AG04449 (cell line): ENCODE results near the gene SHC3.

Source experiments
- CTCF ChIA-PET: fragments of 350-600 bp; formaldehyde crosslinking; extraction: SDS; loops from one replicate; lab custom pipeline; 2021; ENCODE audit warnings: antibody characterized with exemption; lab: Yijun Ruan, JAX
- POLR2A ChIA-PET: fragments of 400-600, 350-600 bp; formaldehyde crosslinking; extraction: SDS; loops from one replicate; lab custom pipeline; 2020; ENCODE audit warnings: antibody characterized with exemption, inconsistent platforms; lab: Yijun Ruan, JAX
- DNase-seq: peaks from one replicate; pipeline ENCODE4 v3.0.0-alpha.2; 2010; ENCODE audit warnings: low read depth, low spot score
- H3K4me3 ChIP-seq: 2 replicates; pipeline ENCODE4 v1.5.1; 2011; ENCODE audit warnings: low read depth, mild to moderate bottlenecking, control low read depth, low read length
- TF ChIP-seq, protein P1 (sequence below): IDR thresholded peaks from one replicate; pipeline ENCODE4 v1.5.1; 2011; ENCODE audit warnings: mild to moderate bottlenecking, moderate library complexity, low read length, control low read depth, inconsistent platforms; ENCODE audit not compliant: insufficient read depth; ENCODE audit errors: missing control alignments

SHC3 gene

DNA sequence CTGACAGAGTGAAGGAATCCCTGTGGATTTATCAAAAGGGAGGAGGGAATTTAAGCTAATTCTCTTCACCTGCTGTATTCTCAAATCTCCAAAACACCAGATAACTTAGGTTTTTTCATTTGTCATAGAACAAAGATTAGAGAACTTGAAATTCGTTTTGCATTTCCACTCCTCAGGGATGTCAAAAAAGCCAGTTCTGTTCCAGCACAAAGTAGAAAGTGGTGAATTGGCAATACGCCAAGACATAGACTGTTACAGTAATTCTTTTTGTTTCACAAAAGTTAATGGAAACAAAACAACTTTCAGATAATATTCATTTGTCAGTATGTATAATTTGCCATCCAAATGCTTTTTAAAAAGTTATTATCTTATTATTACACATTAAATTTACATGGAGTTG lies 172.4 kb downstream of the SHC3 start:
- DNase-seq: no peak
- TF ChIP-seq, protein P1, sequence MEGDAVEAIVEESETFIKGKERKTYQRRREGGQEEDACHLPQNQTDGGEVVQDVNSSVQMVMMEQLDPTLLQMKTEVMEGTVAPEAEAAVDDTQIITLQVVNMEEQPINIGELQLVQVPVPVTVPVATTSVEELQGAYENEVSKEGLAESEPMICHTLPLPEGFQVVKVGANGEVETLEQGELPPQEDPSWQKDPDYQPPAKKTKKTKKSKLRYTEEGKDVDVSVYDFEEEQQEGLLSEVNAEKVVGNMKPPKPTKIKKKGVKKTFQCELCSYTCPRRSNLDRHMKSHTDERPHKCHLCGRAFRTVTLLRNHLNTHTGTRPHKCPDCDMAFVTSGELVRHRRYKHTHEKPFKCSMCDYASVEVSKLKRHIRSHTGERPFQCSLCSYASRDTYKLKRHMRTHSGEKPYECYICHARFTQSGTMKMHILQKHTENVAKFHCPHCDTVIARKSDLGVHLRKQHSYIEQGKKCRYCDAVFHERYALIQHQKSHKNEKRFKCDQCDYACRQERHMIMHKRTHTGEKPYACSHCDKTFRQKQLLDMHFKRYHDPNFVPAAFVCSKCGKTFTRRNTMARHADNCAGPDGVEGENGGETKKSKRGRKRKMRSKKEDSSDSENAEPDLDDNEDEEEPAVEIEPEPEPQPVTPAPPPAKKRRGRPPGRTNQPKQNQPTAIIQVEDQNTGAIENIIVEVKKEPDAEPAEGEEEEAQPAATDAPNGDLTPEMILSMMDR: no peak
- CTCF ChIA-PET: interaction anchor here (6.9 kb wide), 1 partner anchor 413 kb away, joined by 103 read pairs; no protein-coding TSS in a partner anchor
- H3K4me3 ChIP-seq: no peak overlapping the region
- POLR2A ChIA-PET: no interaction called here

DNA sequence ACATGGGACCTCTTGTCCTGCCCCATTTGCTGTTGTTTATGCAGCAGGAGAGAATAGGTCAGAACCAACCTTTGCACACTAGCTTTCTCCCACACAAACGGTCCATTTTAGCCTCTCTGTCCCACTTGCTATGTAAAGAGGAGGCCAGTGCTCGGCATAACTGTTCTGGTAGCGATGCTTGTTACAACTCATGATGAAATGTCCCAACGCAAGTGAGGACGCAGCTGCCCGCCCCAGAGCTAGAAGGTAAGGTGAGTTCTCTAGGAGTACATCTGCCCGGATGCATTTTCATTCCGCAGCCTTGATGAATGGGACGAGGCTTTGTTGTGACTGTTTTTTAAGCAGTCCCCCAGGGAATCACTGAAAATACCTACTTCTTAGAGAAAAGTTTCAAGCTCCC lies 173.3 kb downstream of the SHC3 start:
- TF ChIP-seq, protein P1: no peak
- DNase-seq: no peak
- ChIA-PET CTCF (interaction anchor here (6.9 kb wide), 1 partner anchor 412 kb away, joined by 103 read pairs; no protein-coding TSS in a partner anchor), POLR2A (no interaction called here)
- H3K4me3 ChIP-seq: no peak overlapping the region

DNA sequence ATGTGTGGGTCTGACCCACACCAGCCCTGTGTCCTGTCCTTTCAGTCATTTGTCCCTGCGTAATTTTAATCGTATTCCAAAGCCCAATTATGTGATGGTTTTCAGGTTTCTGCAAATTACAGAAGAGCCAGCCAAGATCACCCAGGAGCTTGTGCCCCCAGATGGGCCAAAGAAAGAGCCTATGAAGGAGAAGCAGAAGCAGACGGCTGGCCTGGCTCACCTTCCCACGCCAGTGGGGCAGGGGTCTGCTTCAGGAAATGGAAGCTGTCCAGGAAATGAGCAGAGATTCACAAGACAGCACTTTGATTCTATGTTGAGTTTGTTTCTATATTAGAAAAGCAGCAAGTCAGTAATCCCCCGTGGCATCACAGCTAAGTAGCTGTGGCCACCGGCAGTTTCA lies 175.6 kb downstream of the SHC3 start:
- TF ChIP-seq, protein P1: no peak
- no peak for DNase-seq
- H3K4me3 ChIP-seq: no peak overlapping the region
- ChIA-PET CTCF (interaction anchor here (1.0 to 6.9 kb wide), 5 partner anchors 276 to 424 kb away, joined by 3 to 103 read pairs (median 4); no protein-coding TSS in a partner anchor), POLR2A (no interaction called here)

DNA sequence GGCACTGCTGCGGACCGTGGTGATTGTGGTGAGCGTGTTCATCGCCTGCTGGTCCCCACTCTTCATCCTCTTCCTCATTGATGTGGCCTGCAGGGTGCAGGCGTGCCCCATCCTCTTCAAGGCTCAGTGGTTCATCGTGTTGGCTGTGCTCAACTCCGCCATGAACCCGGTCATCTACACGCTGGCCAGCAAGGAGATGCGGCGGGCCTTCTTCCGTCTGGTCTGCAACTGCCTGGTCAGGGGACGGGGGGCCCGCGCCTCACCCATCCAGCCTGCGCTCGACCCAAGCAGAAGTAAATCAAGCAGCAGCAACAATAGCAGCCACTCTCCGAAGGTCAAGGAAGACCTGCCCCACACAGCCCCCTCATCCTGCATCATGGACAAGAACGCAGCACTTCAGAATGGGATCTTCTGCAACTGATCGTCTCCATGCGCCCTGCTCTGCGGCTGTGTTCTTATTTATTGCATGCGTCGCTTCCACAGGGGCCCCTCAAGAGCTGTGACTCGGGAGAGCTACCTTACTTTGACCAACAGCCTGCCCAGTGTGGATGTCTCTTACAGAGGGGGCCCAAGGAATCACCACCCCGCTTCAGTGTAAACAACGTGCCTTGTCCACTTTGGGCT lies 176.6 kb downstream of the SHC3 start:
- no peak for DNase-seq
- ChIA-PET CTCF (interaction anchor here (1.0 to 6.9 kb wide), 9 partner anchors 30 to 427 kb away, joined by 3 to 103 read pairs (median 4); no protein-coding TSS in a partner anchor), POLR2A (no interaction called here)
- TF ChIP-seq, protein P1: no peak
- H3K4me3 ChIP-seq: no peak overlapping the region

DNA sequence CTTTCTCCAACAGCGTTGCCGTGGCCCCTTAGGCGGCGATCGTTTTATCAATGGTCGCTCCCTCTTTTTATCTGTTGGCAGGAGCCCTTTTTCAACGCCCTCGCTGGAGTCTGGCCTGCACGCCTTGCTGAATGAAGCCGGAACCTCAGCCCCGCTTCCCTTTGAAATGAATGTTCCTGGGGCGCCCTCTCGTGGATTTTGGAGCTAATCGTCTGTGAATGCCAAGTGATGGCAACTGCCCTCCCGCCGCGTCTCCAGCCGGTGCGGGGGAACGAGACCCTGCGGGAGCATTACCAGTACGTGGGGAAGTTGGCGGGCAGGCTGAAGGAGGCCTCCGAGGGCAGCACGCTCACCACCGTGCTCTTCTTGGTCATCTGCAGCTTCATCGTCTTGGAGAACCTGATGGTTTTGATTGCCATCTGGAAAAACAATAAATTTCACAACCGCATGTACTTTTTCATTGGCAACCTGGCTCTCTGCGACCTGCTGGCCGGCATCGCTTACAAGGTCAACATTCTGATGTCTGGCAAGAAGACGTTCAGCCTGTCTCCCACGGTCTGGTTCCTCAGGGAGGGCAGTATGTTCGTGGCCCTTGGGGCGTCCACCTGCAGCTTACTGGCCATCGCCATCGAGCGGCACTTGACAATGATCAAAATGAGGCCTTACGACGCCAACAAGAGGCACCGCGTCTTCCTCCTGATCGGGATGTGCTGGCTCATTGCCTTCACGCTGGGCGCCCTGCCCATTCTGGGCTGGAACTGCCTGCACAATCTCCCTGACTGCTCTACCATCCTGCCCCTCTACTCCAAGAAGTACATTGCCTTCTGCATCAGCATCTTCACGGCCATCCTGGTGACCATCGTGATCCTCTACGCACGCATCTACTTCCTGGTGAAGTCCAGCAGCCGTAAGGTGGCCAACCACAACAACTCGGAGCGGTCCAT lies 177.4 kb downstream of the SHC3 start:
- H3K4me3 ChIP-seq: peak overlapping the region; percentile 34; the same call in 1 of the 2 replicates
- ChIA-PET CTCF (interaction anchor here (0.6 to 6.9 kb wide), 29 partner anchors 9 to 1052 kb away, joined by 3 to 103 read pairs (median 4); no protein-coding TSS in a partner anchor), POLR2A (interaction anchor here (0.7 kb wide), 1 partner anchor 364 kb away, joined by 3 read pairs; no protein-coding TSS in a partner anchor)
- DNase-seq: no peak
- TF ChIP-seq, protein P1: peak; percentile 79
